GM12878 (cell line): ENCODE results near the gene C19orf12. TPM values are rescaled to one million over a fixed set of nuclear protein-coding genes. Genes with fewer than 3 reads are reported as not detected.

Experiments
- ATF7 ChIP-seq: fragments of 450-650 bp; IDR thresholded peaks from 2 replicates; pipeline ENCODE4 v1.6.1; 2016; ENCODE audit warnings: low read depth, mild to moderate bottlenecking
- BCL11A ChIP-seq: IDR thresholded peaks from 2 replicates; pipeline ENCODE4 v1.6.1; 2011; ENCODE audit warnings: low read depth, low read length
- BCLAF1 ChIP-seq: fragments of 450-650 bp; IDR thresholded peaks from 2 replicates; pipeline ENCODE4 v1.6.1; 2017; ENCODE audit warnings: antibody characterized with exemption, mild to moderate bottlenecking, moderate library complexity
- BHLHE40 ChIP-seq, 2 experiments: fragments of 450-650 bp in 1 of 2; IDR thresholded peaks; 2 replicates each; pipeline ENCODE4 v1.6.1; 2011 to 2017; ENCODE audit warnings: low read depth in 2 of 2, borderline replicate concordance in 1 of 2, improper control_type of control experiment in 1 of 2, low read length in 1 of 2, mild to moderate bottlenecking in 1 of 2
- CBX5 ChIP-seq: sonication (generic); IDR thresholded peaks from 2 replicates; pipeline ENCODE4 v1.6.1; 2016; ENCODE audit warnings: low read depth, moderate library complexity, mild to moderate bottlenecking, inconsistent platforms
- CREB1 ChIP-seq: IDR thresholded peaks from 2 replicates; pipeline ENCODE4 v1.6.1; 2012; ENCODE audit warnings: low read depth, mild to moderate bottlenecking, inconsistent platforms
- DPF2 ChIP-seq: fragments of 450-650 bp; IDR thresholded peaks from 2 replicates; pipeline ENCODE4 v1.6.1; 2017; ENCODE audit warnings: mild to moderate bottlenecking
- EP300 ChIP-seq, 2 experiments: fragments of 150-350 bp in 1 of 2; IDR thresholded peaks; 2 replicates each; pipeline ENCODE4 v1.6.1; 2011 to 2012; ENCODE audit warnings: low read depth in 2 of 2, low read length in 2 of 2, borderline replicate concordance in 1 of 2, improper control_type of control experiment in 1 of 2, inconsistent platforms in 1 of 2; ENCODE audit not compliant: control insufficient read depth in 1 of 2
- IKZF2 ChIP-seq, 2 experiments: fragments of 450-650 bp; IDR thresholded peaks; 2 replicates each; pipeline ENCODE4 v1.6.1; 2017; ENCODE audit warnings: mild to moderate bottlenecking in 2 of 2, moderate library complexity in 2 of 2
- IRF4 ChIP-seq: IDR thresholded peaks from 2 replicates; pipeline ENCODE4 v1.6.1; 2011; ENCODE audit warnings: low read depth, low read length
- MTA3 ChIP-seq: IDR thresholded peaks from 2 replicates; pipeline ENCODE4 v1.6.1; 2012; ENCODE audit warnings: low read length, inconsistent platforms, borderline replicate concordance
- NR2F1 ChIP-seq: fragments of 450-650 bp; conservative IDR thresholded peaks from 2 replicates; pipeline ENCODE4 v1.6.1; 2017; ENCODE audit warnings: mild to moderate bottlenecking
- PAX5 ChIP-seq: IDR thresholded peaks from 2 replicates; pipeline ENCODE4 v1.6.1; 2011; ENCODE audit warnings: low read depth, low read length, borderline replicate concordance
- PKNOX1 ChIP-seq: fragments of 450-650 bp; IDR thresholded peaks from 2 replicates; pipeline ENCODE4 v1.6.1; 2016; ENCODE audit warnings: mild to moderate bottlenecking
- POLR2A ChIP-seq: IDR thresholded peaks from 2 replicates; pipeline ENCODE4 v1.6.1; 2011; ENCODE audit warnings: low read depth, mild to moderate bottlenecking, low read length
- RBBP5 ChIP-seq: fragments of 200-600 bp; sonication (generic); conservative IDR thresholded peaks from 2 replicates; pipeline ENCODE4 v1.6.1; 2016
- RELB ChIP-seq: fragments of 450-650 bp; IDR thresholded peaks from 2 replicates; pipeline ENCODE4 v1.6.1; 2017; ENCODE audit warnings: low read depth, mild to moderate bottlenecking, moderate library complexity
- RUNX3 ChIP-seq: IDR thresholded peaks from 2 replicates; pipeline ENCODE4 v1.6.1; 2012; ENCODE audit warnings: low read length, inconsistent platforms
- SREBF1 ChIP-seq: IDR thresholded peaks from 2 replicates; pipeline ENCODE4 v1.6.1; 2012; ENCODE audit warnings: mild to moderate bottlenecking, low read length
- YY1 ChIP-seq: IDR thresholded peaks from 2 replicates; pipeline ENCODE4 v1.6.1; 2011; ENCODE audit warnings: low read depth, mild to moderate bottlenecking, low read length
- ZBTB40 ChIP-seq: fragments of 450-650 bp; IDR thresholded peaks from 2 replicates; pipeline ENCODE4 v1.6.1; 2016; ENCODE audit warnings: mild to moderate bottlenecking, moderate library complexity, borderline replicate concordance
- ZNF207 ChIP-seq: fragments of 450-650 bp; IDR thresholded peaks from 2 replicates; pipeline ENCODE4 v1.6.1; 2014; ENCODE audit warnings: antibody characterized with exemption, mild to moderate bottlenecking, borderline replicate concordance
- ZZZ3 ChIP-seq: IDR thresholded peaks from 2 replicates; pipeline ENCODE4 v1.6.1; 2011; ENCODE audit warnings: low read depth; ENCODE audit not compliant: control insufficient read depth, insufficient read length
- polyA plus RNA-seq, 11 experiments: library from polyadenylated mRNA; depleted of rRNA in 4 of 11; unstranded in 6 of 11; stranded (reverse) in 5 of 11; fragments of >200 nt; fragmentation: Nextera tagmentation in 4 of 11; fragmentation: Illumina TruSeq in 1 of 11; extraction: Ambion mirVana in 4 of 11; extraction: Trizol in 1 of 11; gene quantifications; 1 replicate in 1 of 11; 2 replicates in 10 of 11; pipeline versions ENCODE4 v1.2.1 to v1.2.3, GENCODE V29; 2011 to 2016; ENCODE audit warnings: inconsistent platforms in 2 of 11, missing spikeins in 2 of 11, low read depth in 1 of 11
- total RNA-seq, 4 experiments: library from RNA; depleted of rRNA in 3 of 4; stranded (reverse); fragments of >200 nt in 3 of 4; fragmentation: Illumina TruSeq in 1 of 4; extraction: Trizol in 1 of 4; gene quantifications; 2 replicates each; pipeline versions ENCODE4 v1.2.1 to v1.2.3, GENCODE V29; 2013 to 2021

Gene C19orf12
- total and polyA plus RNA-seq, 10 of the 15 experiments (the other 5 are each of a cell fraction or from before 2014, with no cell fraction given), result 2.3 to 23.5 (median 20.3) TPM

GRCh38 chr19:29672933-29673336 is 42.1 kb downstream of the C19orf12 start (continued):
- TF ChIP-seq DPF2 (peak; percentile 66), RELB (peak; percentile 57), PKNOX1 (peak; percentile 65; the same call in 1 of the 2 replicates), ZZZ3 (no peak), POLR2A (peak; percentile 74), RUNX3 (peak; percentile 74), IKZF2 (IDR thresholded peaks at IDR 0.05) (peak in 1 of 2 experiments; percentile 69; a peak in 2 of 4 replicates), ZNF207 (no peak), BCLAF1 (no peak), PAX5 (peak; percentile 100), CBX5 (no peak), IRF4 (no peak), EP300 (IDR thresholded peaks at IDR 0.05; ENCODE audit: borderline replicate concordance in 1 of 2, control insufficient read depth in 1 of 2, low read depth in 2 of 2, low read length in 2 of 2) (0 out of 4 replicates have a peak, but pooled peaks of 1 of the 2 experiments have one; percentile 7), YY1 (peak; percentile 62; the same call in 1 of the 2 replicates), CREB1 (0 out of 2 replicates have a peak, but pooled peaks have one; percentile 23), ZBTB40 (peak; percentile 53; the same call in 1 of the 2 replicates), MTA3 (no peak), RBBP5 (no peak), NR2F1 (0 out of 2 replicates have a peak, but pooled peaks have one; percentile 36), SREBF1 (no peak), BCL11A (0 out of 2 replicates have a peak, but pooled peaks have one; percentile 21), ATF7 (peak; percentile 51), BHLHE40 (IDR thresholded peaks at IDR 0.05; ENCODE audit: borderline replicate concordance in 1 of 2, low read depth in 2 of 2, low read length in 1 of 2) (peak; percentile 78 to 82)
